ENCODE data around the gene LHFPL6.

The LHFPL6 gene

DNA sequence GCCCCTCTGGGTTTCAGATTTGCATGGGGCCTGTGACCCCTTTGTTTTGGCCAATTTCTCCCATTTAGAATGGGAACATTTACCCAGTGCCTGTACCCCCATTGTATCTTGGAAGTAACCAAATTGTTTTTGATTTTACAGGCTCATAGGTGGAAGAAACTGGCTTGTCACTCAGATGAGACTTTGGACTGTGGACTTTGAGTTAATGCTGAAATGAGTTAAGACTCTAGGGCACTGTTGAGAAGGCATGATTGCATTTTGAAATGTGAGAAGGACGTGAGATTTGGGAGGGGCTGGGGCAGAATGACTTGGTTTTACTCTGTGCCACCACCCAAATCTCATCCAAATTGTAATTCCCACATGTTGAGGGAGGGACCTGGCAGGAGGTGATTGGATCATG lies 306.0 kb downstream of the LHFPL6 start:
- TF ChIP-seq, protein P1, sequence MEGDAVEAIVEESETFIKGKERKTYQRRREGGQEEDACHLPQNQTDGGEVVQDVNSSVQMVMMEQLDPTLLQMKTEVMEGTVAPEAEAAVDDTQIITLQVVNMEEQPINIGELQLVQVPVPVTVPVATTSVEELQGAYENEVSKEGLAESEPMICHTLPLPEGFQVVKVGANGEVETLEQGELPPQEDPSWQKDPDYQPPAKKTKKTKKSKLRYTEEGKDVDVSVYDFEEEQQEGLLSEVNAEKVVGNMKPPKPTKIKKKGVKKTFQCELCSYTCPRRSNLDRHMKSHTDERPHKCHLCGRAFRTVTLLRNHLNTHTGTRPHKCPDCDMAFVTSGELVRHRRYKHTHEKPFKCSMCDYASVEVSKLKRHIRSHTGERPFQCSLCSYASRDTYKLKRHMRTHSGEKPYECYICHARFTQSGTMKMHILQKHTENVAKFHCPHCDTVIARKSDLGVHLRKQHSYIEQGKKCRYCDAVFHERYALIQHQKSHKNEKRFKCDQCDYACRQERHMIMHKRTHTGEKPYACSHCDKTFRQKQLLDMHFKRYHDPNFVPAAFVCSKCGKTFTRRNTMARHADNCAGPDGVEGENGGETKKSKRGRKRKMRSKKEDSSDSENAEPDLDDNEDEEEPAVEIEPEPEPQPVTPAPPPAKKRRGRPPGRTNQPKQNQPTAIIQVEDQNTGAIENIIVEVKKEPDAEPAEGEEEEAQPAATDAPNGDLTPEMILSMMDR (IDR thresholded peaks at IDR 0.05; ENCODE audit: low read depth, low read length, missing control alignments): no peak
- H3K4me3 ChIP-seq (ENCODE audit: low read depth, low read length): no peak overlapping the region
- DNase-seq (ENCODE audit: low read depth): no peak

DNA sequence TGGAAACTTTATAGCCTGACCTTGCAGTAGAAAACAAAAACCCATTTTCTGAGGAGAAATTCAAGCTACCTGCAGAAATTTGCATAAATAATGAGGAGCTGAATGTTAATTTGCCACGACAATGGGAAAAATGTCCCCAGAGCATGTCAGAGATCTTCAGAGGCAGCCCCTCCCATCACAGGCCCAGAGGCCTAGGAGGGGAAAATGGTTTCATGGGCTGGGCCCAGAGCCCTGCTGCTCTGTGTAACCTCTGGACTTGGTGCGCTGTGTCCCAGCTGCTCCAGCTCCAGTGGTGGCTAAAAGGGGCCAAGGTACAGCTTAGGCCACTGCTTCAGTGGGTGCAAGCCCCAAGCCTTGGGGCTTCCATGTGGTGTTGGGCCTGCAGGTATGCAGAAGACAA lies 306.8 kb downstream of the LHFPL6 start:
- DNase-seq (ENCODE audit: low read depth): no peak
- no peak overlapping the region for H3K4me3 ChIP-seq (ENCODE audit: low read depth, low read length)
- TF ChIP-seq, protein P1 (IDR thresholded peaks at IDR 0.05; ENCODE audit: low read depth, low read length, missing control alignments): no peak
